ENCODE measurements around the gene ZGLP1. TPM values are rescaled to one million over a fixed set of nuclear protein-coding genes. Genes with fewer than 3 reads are reported as not detected.
A peak's percentile ranks its signal among the peaks of the same experiment; 100 is the strongest.

ZGLP1 gene
- total RNA-seq, 2 experiments from 2014 or later, result 5.7 to 8.8 TPM

DNA sequence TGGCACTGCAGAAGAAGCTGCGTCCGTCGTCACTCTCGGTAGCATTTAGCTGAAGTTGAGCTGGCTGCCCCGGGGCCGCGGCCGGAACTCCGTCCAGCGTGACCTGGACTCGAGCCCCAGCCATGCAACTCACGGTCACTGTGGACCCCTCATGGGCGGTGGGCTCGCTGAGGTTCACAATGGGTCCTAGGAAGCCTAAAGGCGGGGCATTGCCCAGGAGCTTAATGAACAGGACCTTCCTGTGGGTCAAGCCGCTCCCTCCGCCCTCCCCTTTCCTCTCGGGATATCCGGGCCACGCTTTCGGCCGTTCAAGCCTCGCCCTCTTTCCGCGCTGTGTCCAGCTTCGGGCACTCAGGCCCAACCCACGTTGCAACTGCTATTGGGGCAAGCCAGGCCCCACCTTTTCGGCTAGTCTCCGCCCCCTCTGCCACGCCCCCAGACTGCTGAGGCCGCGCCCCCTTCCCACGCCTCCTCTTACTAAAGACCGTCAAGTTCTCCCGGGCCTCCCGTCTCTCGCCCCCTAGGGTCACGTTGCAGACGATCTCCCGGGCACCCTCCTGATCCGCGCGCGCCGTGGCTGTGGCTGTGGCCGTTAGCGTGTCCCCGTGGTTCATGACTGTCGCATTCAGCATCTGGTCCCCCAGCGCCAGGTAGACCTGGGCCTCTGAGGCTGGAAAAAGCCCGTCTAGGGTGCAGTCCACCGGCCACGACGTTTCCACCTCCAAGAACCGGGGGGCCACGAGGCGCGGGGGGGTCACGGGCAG is 25.2 kb upstream of the ZGLP1 start:
- TF ChIP-seq, protein P1, sequence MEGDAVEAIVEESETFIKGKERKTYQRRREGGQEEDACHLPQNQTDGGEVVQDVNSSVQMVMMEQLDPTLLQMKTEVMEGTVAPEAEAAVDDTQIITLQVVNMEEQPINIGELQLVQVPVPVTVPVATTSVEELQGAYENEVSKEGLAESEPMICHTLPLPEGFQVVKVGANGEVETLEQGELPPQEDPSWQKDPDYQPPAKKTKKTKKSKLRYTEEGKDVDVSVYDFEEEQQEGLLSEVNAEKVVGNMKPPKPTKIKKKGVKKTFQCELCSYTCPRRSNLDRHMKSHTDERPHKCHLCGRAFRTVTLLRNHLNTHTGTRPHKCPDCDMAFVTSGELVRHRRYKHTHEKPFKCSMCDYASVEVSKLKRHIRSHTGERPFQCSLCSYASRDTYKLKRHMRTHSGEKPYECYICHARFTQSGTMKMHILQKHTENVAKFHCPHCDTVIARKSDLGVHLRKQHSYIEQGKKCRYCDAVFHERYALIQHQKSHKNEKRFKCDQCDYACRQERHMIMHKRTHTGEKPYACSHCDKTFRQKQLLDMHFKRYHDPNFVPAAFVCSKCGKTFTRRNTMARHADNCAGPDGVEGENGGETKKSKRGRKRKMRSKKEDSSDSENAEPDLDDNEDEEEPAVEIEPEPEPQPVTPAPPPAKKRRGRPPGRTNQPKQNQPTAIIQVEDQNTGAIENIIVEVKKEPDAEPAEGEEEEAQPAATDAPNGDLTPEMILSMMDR (conservative IDR thresholded peaks at IDR 0.05; ENCODE audit: low read length), result peak; percentile 50; the same call in 1 of the 2 replicates
- no peak for TF ChIP-seq EZH2phosphoT487 (IDR thresholded peaks at IDR 0.05; ENCODE audit: borderline replicate concordance, low read depth, low read length)
- Histone ChIP-seq H3K27ac (ENCODE audit: low read depth, low read length, poor library complexity, severe bottlenecking) (no peak overlapping the region), H2AFZ (ENCODE audit: low read length) (no peak overlapping the region), H3K36me3 (ENCODE audit: insufficient read depth, low read length) (peaks cover 27% of the 10 kb centered on the region), H3K4me2 (ENCODE audit: low read length) (peak overlapping the region; percentile 76), H3K4me1 (ENCODE audit: insufficient read depth, low read length, poor library complexity, severe bottlenecking) (peaks cover 45% of the 10 kb centered on the region), H3K9me3 (ENCODE audit: low read length) (no peaks in the 10 kb centered on the region), H3K9me2 (ENCODE audit: insufficient read depth, low read length) (no peaks in the 10 kb centered on the region), H3K4me3 (ENCODE audit: low read depth, low read length, poor library complexity, severe bottlenecking) (peak overlapping the region; percentile 83), H3K79me2 (ENCODE audit: insufficient read depth, low read depth, low read length) (peaks cover 30% of the 10 kb centered on the region), H4K20me1 (ENCODE audit: insufficient read depth, low read length) (peaks cover 12% of the 10 kb centered on the region)
- no TSS peak for BruUV-seq (replicated peaks)
- intact Hi-C loops (cut with micrococcal nuclease; ENCODE audit: unreplicated experiment), result loop anchor here (10.0 kb wide), 1 partner anchor 230 kb away; the partner anchor contains the start of genes CDKN2D and KRI1
- peak; percentile 83 for DNase-seq (ENCODE audit: low spot score)
- ChIA-PET POLR2A (interaction anchor here (0.5 to 1.0 kb wide), 3 partner anchors 7 to 564 kb away, joined by 3 to 4 read pairs (median 3); no protein-coding TSS in a partner anchor), CTCF (ENCODE audit: unreplicated experiment) (interaction anchor here (0.5 kb wide), 1 partner anchor 434 kb away, joined by 3 read pairs; no protein-coding TSS in a partner anchor)

GRCh38 chr19:10333758-10334587 is 24.4 kb upstream of the ZGLP1 start:
- Histone ChIP-seq H3K36me3 (ENCODE audit: insufficient read depth, low read length) (peaks cover 35% of the 10 kb centered on the region), H3K27ac (ENCODE audit: low read depth, low read length, poor library complexity, severe bottlenecking) (peak overlapping the region; percentile 82), H4K20me1 (ENCODE audit: insufficient read depth, low read length) (peaks cover 12% of the 10 kb centered on the region), H2AFZ (ENCODE audit: low read length) (no peak overlapping the region), H3K4me1 (ENCODE audit: insufficient read depth, low read length, poor library complexity, severe bottlenecking) (peaks cover 37% of the 10 kb centered on the region), H3K4me3 (ENCODE audit: low read depth, low read length, poor library complexity, severe bottlenecking) (peak overlapping the region; percentile 83), H3K9me3 (ENCODE audit: low read length) (no peaks in the 10 kb centered on the region), H3K79me2 (ENCODE audit: insufficient read depth, low read depth, low read length) (peaks cover 30% of the 10 kb centered on the region), H3K9me2 (ENCODE audit: insufficient read depth, low read length) (no peaks in the 10 kb centered on the region), H3K4me2 (ENCODE audit: low read length) (peak overlapping the region; percentile 76)
- no peak for DNase-seq (ENCODE audit: low spot score)
- intact Hi-C loops (cut with micrococcal nuclease; ENCODE audit: unreplicated experiment), result loop anchor here (2.0 to 10.0 kb wide), 3 partner anchors 47 to 231 kb away; partner anchors contain the start of genes CDKN2D, KRI1 and TYK2
- TF ChIP-seq EZH2phosphoT487 (IDR thresholded peaks at IDR 0.05; ENCODE audit: borderline replicate concordance, low read depth, low read length), result no peak
- TF ChIP-seq, protein P1 (conservative IDR thresholded peaks at IDR 0.05; ENCODE audit: low read length), result no peak
- POLR2A ChIA-PET, result interaction anchor here (0.5 to 1.6 kb wide), 11 partner anchors 8 to 138 kb away, joined by 3 to 7 read pairs (median 4); partner anchors contain the start of genes ICAM1 and TYK2
- CTCF ChIA-PET (ENCODE audit: unreplicated experiment), result interaction anchor here (0.5 to 1.1 kb wide), 5 partner anchors 15 to 435 kb away, joined by 3 to 11 read pairs (median 6); partner anchors contain the start of gene TYK2
- BruUV-seq (replicated peaks), result TSS peak; percentile 82

All from OCI-LY7 (cell line).